HS-5 (cell line): ENCODE results near the gene DUOX1.

Experiments
- DNase-seq: peaks from one replicate; pipeline ENCODE4 v3.0.0-alpha.2; 2012; ENCODE audit warnings: low read depth

The DUOX1 gene

DNA sequence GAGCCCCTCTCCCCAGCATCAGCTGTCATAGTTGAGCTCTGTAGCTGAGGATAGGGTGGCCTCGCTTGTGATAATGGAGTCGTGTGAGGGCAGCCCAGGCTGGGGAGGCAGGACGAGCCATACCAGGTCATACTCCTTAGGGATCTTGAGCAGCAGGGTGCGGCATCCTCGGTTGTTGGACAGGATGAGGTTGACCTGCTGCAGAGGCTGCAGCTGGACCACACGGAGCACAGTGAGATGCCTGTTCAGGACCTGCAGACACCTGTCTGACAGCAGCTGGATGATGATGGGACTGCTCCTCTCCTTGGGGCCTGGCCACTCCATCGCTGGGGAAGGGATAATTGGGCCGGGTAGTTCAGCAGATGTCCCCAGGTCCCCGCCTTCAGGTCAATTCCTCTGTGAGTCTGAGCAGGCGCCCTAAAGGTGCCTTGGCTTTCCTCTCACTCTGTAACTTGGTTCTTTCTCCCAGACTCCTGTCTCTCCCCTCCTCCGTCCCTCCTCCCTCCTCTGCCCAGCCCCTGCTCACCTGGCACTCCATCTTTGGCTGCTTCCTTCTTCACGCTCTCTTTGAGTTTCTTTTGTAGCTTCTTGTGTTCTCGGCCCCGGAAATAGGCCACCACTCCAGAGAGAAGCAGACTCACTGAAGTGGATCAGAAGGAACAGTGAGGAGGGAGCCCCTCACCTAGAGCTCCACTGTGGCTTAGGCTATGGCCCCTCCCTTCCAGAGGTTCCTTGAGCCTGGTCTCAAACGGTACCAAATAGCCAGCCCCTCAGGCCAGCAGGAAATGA is 23.6 kb upstream of the DUOX1 start:
- DNase-seq = no peak

GRCh38 chr15:45107941-45108630 is 21.7 kb upstream of the DUOX1 start:
- DNase-seq = no peak

DNA sequence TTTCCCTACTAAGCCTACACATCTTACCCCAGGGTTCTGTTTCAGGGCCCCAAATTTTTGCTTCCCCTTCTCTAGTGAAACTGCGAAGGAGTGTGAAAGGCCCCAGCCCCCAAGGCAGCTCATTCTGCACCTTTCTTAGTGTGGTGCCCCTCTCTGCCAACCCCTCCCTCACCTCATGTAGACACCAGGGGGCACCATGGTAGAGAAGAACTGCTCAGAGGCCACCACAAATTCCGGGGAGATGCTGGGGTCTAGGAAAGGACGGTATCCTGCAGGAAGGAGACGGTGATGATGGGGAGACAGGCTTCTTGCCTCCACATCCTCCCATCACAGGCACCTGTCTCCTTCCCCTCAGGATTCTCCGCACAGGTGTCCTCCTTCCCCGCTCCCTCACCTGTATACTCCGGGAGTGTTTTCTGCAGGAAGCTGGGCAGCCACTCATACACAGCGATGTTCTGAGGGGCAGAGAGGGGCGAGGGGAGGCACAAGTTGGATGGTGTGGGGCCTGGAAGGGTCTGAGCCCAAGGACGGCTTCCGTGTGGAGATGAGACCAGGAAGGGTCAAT is 19.5 kb upstream of the DUOX1 start:
- no peak for DNase-seq

GRCh38 chr15:45111390-45112142 is 18.2 kb upstream of the DUOX1 start:
- DNase-seq = no peak

- DNase-seq = no peak
These were observed 17.6 kb upstream of the DUOX1 start for GRCh38 chr15:45112143-45112590.

GRCh38 chr15:45112591-45113379 is 17.0 kb upstream of the DUOX1 start:
- no peak for DNase-seq

DNA sequence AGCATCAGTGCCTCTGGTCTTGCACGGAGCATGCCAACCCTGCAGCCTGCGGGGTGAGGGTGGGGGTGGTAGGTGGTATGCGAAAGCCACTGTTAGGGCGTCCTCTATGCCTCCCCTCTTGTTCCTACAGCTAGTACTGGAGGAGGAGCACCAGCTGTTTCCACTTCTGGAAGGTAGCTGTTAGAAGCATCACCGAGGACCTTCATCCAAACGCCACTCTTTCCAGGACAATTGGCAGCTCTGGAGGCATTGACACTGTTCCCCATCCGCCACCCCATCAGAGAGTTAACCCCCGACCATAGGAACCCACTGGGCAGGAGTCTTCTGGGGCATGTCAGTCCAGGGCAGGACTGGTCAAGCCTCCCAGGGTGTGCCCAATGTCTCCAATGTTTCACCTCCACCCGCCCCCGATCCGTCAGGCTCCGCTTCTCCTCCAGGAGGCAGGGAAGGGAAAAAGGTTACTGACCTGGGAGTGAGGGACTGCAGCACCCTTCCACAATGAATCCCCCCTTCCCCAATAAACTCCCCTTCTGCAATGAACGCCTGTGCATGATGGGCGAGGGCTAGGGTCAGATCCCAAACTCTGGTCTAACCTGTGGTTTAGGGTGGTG is 16.3 kb upstream of the DUOX1 start:
- DNase-seq = no peak

DNA sequence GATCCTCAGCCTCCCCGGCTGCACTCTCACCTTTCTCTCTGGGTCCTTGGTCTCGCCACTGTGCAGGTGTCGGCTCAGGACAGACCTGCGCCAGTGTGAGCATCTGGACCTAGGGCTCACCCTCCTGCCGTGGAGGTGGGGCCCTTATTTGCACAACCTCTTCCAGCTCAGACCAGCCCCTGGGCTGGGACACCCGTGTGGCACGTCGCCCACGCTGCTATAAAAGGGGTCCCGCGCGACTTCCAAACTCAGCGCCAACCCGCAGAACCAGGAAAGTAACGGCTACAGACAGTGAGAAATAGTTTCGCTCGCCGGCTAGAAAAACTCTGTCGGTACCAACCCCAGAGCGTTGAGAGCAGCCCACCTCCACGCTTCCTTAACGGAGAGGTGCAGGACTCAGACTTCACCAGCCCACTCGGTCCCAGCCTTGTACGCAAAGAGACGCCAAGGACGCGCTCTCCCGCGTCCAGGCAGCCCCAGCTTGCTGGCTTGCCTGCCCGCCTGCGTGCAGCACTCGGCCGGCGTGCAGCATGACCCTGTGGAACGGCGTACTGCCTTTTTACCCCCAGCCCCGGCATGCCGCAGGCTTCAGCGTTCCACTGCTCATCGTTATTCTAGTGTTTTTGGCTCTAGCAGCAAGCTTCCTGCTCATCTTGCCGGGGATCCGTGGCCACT is 15.6 kb upstream of the DUOX1 start, which contains the start of the genes DUOX2 and DUOXA2:
Gene DUOX2 (minus strand): TSS at position 97 of the 675 bp plus-strand sequence. CDS start 761 bp downstream, outside the sequence.
Gene DUOXA2 (plus strand): TSS at position 251 of the 675 bp plus-strand sequence. CDS start 280 bp downstream, at position 531.
- DNase-seq = no peak

- no peak for DNase-seq
These were observed 15.1 kb upstream of the DUOX1 start for GRCh38 chr15:45114751-45115085.

DNA sequence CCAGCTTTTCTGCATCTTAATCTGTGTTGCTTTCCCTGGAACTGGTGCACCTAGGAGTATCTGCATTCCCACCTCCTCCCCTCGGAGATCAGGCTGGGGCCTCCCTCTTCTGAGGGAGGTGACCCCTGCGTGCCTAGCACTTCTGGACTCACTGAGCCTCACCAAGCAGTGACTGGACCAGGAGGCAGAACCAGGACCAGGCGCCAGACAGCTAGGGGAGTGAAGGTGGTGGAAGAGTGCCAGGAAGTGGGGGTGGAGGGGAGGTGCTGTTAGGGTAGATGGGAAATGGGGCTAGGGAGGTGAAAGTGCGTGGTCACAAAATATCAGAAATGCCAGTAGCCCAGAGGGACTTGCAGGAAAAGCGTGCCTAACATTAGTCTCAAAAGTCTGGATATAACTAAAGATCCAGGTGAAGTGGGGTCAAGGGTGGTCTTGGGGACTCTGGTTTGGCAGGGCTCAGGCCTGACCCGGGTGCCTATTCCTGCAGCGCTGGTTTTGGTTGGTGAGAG is 14.4 kb upstream of the DUOX1 start:
- no peak for DNase-seq

GRCh38 chr15:45116006-45116481 is 13.8 kb upstream of the DUOX1 start:
- DNase-seq = no peak

DNA sequence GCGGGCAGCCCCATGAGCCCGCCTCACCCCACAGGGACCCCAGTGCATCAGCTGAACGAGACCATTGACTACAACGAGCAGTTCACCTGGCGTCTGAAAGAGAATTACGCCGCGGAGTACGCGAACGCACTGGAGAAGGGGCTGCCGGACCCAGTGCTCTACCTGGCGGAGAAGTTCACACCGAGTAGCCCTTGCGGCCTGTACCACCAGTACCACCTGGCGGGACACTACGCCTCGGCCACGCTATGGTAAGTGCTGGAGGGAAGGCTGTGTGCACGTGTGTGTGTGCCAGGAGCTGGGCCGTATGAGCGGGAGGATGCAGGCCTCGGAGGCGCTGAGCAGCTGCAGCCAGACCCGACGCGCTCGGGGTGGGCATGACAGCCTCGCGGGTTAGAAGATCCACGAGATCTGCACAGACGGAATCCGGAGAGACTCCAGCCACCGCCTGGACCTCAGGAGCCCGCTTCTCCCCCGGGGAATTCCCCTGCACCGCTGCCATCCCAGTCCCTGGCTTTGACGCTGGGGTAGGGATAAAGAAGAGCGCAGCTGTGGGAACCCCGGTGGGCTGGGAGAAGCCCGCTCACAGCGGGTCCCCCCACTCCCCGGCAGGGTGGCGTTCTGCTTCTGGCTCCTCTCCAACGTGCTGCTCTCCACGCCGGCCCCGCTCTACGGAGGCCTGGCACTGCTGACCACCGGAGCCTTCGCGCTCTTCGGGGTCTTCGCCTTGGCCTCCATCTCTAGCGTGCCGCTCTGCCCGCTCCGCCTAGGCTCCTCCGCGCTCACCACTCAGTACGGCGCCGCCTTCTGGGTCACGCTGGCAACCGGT is 13.1 kb upstream of the DUOX1 start:
- no peak for DNase-seq

DNA sequence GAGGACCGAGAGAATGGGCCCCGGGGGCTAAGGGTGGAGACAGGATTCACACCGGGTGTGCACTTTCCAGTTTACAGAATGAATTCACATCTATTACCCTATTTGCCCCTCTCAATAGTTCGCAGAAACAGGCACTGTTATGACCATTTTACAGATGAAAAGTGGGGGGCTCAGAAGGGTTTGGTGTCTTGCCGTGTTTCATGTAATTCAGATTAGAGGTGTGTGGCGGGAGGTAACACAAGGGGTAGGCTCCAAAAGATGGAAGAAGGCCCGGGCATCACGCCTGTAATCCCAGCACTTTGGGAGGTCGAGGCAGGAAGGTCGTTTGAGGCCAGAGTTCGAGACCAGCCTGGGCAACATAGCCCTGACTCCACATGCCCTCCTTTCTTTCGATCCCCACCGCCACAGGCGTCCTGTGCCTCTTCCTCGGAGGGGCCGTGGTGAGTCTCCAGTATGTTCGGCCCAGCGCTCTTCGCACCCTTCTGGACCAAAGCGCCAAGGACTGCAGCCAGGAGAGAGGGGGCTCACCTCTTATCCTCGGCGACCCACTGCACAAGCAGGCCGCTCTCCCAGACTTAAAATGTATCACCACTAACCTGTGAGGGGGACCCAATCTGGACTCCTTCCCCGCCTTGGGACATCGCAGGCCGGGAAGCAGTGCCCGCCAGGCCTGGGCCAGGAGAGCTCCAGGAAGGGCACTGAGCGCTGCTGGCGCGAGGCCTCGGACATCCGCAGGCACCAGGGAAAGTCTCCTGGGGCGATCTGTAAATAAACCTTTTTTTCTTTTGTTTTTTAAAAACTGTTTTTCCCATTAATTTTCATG is 12.3 kb upstream of the DUOX1 start:
- no peak for DNase-seq

GRCh38 chr15:45118131-45118588 is 11.6 kb upstream of the DUOX1 start:
- DNase-seq = peak; percentile 31

DNA sequence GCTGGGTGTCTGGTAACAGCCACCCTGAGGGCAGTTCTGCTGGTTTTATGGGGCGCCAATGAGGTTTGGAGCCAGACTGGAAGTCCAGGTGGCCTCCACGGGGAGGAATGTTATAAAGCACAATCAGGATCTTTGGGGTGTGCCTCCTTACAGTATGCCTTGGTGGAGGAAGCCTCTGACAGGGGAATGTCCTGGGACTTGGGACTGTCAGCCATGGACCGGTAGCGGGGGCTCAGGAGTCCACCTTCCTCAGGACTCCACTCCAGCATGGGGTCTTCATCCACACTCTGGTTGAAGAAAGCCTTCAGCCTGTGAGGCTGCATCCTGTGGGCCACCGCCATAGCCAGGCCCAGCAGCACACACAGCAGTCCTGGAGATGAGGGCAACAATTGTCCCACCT is 10.8 kb upstream of the DUOX1 start:
- DNase-seq = no peak

DNA sequence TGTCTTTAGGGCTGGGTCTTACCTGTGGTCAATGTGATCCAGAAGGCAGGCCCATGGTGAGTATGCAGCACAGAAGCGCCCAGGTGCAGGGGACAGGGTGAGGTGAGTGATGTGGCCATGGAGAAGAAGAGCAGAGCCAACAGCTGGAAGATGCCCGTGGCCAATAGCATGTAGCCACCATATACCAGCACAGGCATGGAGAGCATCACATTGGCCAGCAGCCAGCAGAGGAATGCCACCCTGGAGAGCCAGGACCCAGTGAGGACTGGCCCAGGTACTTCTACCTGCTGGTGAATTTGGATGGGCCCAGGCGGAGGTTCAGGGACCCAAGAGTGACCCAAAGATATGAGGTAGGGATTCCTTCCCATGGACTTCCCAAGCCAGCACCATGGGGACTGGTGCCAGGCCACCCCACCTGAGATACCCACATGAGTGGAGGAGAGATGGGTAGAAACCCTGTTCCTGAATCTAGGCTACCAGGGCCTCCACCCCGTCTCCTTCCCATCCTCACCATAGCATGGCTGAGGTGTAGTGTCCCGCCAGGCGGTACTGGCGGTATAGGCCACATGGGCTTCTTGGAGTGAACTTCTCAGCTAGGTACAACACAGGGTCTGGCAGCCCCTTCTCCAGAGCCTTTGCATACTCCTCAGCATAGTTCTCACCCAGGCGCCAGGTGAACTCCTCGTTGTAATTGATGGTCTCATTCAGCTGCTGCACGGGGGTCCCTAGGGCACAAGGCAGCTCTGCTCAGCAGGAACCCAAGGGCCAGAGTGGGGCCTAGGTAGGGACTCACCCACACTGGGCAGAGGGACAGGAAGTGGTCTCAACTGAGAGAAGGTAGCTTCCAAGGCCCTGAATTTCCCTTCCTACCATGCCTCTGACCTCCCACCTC is 9.5 kb upstream of the DUOX1 start:
- no peak for DNase-seq

DNA sequence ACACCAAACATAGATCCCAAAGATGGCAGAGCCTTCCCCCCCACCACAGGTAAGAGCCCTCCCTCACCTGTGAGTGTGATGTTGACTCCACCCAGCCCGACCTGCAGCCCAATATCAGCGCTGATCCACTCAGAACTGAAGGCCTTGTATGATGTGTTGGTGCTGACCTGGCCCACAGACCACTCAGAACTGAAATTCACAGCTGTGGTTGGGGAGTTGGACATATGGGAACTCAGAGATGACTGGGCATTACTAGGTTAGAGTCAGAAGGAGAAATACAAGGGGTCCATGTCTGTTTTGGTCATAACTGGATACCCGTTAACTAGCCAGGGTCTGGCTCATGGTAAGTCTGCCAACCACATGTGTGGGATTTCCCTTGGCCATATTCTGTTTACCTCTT is 8.8 kb upstream of the DUOX1 start:
- DNase-seq = no peak
